GM19438 (cell line): Measurements from ENCODE around the gene FAM131A.

ENCODE experiments used
- ATAC-seq: cut with Tn5 transposase; IDR thresholded peaks from one replicate; pipeline ENCODE4 v1.9.1; 2021; ENCODE audit warnings: low read depth; ENCODE audit not compliant: unreplicated experiment

The FAM131A gene

GRCh38 chr3:184354754-184355153 is 17.4 kb downstream of the FAM131A start:
- no peak for ATAC-seq

- no peak for ATAC-seq
Observed at GRCh38 chr3:184355261-184356040, 18.1 kb downstream of the FAM131A start.

- ATAC-seq, result no peak
Observed at GRCh38 chr3:184357248-184358123, 20.1 kb downstream of the FAM131A start.

- no peak for ATAC-seq
Observed at GRCh38 chr3:184358124-184358767, 20.8 kb downstream of the FAM131A start.

- ATAC-seq, result no peak
Observed at GRCh38 chr3:184358921-184359350, 21.5 kb downstream of the FAM131A start.

- ATAC-seq, result no peak
Observed at GRCh38 chr3:184359610-184360009, 22.2 kb downstream of the FAM131A start.

- ATAC-seq, result no peak
Observed at GRCh38 chr3:184360070-184360928, 22.9 kb downstream of the FAM131A start.

- peak; percentile 4 for ATAC-seq
Observed at GRCh38 chr3:184360929-184361531, 23.6 kb downstream of the FAM131A start.

GRCh38 chr3:184361532-184361931 is 24.1 kb downstream of the FAM131A start, which contains the start of the genes CLCN2 and POLR2H:
CLCN2 (minus strand) TSS chr3:184361605; CDS start chr3:184361479, 126 bp downstream.
POLR2H (plus strand) TSS chr3:184361710; CDS start chr3:184363493, 1,783 bp downstream.
- peak; percentile 39 for ATAC-seq

- ATAC-seq, result peak; percentile 10
Observed at GRCh38 chr3:184361932-184362667, 24.7 kb downstream of the FAM131A start.

GRCh38 chr3:184362668-184363546 is 25.5 kb downstream of the FAM131A start:
- peak; percentile 80 for ATAC-seq

GRCh38 chr3:184366619-184367289 is 29.4 kb downstream of the FAM131A start:
- ATAC-seq, result no peak

GRCh38 chr3:184368116-184368515 is 30.7 kb downstream of the FAM131A start:
- no peak for ATAC-seq

- ATAC-seq, result no peak
Observed at GRCh38 chr3:184368586-184369183, 31.3 kb downstream of the FAM131A start.

GRCh38 chr3:184371570-184372018 is 34.2 kb downstream of the FAM131A start:
- ATAC-seq, result no peak

GRCh38 chr3:184372296-184372821 is 35.0 kb downstream of the FAM131A start:
- no peak for ATAC-seq

GRCh38 chr3:184372911-184373310 is 35.5 kb downstream of the FAM131A start:
- ATAC-seq, result no peak
